ENCODE measurements around the gene PLA2G2D.

PLA2G2D gene

DNA sequence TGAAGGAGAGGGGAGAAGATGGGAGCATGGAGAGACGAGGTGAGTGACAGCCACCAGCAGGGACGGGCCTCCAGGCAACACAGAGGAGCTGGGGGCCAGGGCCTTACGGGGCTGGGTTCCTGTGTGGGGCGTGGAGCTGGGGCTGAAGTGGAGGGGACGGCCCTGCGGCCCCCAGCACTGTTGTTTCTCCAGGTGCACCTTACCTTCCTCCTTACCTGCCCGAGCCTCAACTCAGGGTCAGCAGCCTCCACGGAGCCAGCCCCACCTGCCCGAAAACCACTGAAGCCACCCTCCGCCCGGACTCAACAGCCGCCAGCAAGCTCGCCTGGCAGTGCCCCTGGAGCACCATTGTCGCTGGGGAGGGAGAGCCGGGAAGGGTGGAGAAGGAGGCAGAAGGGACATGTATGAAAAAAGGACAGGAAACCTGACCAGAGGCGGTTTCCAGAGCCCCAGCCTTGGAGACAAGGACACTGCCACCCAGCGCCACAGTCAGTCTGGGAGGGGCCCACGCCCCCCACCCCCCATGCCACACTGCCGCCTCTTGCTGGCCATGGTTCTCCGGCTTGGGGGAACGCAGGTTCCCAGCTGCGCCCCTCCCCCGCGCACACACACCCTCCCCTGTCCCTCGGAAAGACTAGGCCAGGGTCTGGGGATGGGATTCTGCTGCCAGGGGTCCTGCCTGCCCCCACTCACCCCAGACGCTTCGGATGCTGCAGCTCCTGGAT lies 30.4 kb upstream of the PLA2G2D start:
- H3K27ac ChIP-seq = no peak overlapping the region; the same call in 1 of the 2 replicates

DNA sequence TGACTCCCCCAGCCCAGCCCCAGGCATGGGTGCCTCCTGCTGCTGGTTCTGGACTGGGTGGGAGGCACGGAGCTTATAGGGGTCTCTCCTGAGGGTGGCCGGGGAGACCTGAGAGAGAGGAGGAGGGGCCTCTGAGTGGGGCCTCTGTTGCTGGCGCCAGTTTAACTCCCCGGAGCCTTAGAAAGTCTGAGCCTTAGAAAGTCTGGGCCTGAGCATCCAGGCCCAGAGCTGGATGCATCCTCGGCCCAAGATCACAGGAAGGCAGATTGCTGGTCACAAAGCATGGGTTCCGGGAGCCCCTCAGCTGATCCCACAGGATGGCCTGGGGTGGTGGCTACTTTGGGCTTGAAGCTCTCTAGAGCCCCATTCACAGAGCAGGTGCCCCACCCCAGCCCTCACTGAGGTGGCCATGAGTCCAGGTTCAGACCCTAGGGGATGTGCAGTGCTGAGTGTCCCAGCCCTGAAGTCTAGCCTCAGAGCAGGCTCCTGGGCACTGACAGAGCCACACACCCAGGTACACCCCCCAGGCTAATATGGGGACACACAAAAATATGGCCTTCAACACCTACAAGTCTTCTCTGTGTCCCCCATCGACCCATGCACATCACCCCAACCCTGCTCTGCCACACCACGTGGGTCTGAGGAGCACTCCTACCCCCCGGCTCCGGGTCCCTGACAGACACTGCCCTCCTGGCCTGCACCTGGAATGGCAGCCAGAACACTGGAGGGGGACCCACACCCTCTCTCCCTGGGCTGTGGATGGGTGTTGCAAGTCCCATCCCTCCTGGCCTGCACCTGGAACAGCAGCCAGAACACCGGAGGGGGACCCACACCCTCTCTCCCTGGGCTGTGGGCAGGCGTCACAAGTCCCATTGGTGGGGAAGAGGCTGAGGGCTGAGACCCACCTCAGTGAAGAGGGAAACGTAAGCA lies 29.5 kb upstream of the PLA2G2D start:
- TF ChIP-seq, protein P1, sequence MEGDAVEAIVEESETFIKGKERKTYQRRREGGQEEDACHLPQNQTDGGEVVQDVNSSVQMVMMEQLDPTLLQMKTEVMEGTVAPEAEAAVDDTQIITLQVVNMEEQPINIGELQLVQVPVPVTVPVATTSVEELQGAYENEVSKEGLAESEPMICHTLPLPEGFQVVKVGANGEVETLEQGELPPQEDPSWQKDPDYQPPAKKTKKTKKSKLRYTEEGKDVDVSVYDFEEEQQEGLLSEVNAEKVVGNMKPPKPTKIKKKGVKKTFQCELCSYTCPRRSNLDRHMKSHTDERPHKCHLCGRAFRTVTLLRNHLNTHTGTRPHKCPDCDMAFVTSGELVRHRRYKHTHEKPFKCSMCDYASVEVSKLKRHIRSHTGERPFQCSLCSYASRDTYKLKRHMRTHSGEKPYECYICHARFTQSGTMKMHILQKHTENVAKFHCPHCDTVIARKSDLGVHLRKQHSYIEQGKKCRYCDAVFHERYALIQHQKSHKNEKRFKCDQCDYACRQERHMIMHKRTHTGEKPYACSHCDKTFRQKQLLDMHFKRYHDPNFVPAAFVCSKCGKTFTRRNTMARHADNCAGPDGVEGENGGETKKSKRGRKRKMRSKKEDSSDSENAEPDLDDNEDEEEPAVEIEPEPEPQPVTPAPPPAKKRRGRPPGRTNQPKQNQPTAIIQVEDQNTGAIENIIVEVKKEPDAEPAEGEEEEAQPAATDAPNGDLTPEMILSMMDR (conservative IDR thresholded peaks at IDR 0.05) = no peak

More for the DNA sequence above, 30.4 kb upstream of the PLA2G2D start:
- TF ChIP-seq, protein P1 (conservative IDR thresholded peaks at IDR 0.05) = no peak

DNA sequence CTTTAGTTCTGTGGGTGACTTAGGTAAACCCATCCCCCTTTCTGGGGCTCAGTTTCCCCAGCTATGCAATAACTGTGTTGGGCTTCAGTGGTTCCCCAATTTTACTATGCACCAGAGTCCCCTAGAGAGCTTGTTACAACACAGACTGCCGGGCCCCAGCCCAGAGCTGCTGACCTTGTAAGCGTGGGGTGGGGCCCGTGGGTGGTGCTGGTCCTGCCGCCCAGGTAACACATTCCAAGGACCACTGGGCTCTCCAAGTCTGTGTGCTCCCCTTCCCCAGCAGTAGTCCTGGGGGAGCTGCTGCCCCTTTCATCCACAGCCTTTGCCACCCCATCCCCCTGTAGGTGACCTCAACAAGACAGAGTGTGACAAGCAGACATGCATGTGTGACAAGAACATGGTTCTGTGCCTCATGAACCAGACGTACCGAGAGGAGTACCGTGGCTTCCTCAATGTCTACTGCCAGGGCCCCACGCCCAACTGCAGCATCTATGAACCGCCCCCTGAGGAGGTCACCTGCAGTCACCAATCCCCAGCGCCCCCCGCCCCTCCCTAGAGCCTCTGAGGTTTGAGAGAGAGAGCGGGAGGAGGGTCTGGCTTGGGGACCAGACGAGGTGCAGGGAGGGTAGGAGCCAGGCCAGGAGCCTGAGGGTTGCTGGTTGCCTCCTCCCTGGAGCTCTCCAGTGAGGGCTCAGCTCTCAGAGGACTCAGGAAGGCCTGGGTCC lies 28.7 kb upstream of the PLA2G2D start:
- no peak overlapping the region for H3K27ac ChIP-seq
- TF ChIP-seq, protein P1 (conservative IDR thresholded peaks at IDR 0.05) = no peak

More for the DNA sequence above, 29.5 kb upstream of the PLA2G2D start:
- no peak overlapping the region; the same call in 1 of the 2 replicates for H3K27ac ChIP-seq

DNA sequence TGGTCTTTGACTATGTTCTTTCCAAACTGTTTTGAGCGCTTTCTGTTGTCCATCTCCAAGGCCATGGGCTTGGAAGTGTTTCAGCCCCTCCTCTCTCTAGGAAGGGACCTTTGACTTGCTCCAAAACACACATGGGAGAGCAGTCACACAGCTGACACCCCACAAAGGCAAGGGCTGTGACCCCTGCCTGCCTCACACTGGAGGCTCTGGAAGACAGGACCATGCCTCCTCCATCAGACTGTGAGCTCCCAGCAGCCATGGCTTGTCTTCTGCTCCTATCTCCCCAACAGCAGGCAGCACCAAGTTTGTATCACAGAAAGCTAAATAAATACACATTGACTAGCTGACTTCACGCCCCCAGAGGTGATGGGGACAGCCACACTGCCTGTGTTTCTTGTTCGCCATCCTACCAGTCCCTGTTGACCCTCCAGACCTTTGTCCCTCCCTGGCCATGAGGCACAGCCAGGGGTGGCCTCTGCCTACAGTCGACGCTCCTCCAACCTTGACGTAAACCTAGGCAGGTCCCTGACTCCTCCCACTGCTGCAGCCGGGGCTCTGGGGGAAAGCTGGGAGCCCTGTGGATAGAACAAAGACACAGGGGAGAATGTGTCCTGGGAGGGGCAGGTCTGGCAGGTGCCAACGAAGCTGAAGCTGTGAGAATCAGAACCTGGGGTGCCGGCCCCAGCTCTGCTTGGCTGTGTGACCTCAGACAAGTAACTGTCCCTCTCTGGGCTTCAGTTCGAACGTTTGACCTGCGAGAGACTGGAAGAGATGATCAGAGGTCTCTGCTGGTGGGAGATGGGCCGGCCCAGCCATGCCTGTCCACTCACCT lies 24.6 kb upstream of the PLA2G2D start:
- no peak overlapping the region for H3K27ac ChIP-seq
- TF ChIP-seq, protein P1 (conservative IDR thresholded peaks at IDR 0.05) = no peak

DNA sequence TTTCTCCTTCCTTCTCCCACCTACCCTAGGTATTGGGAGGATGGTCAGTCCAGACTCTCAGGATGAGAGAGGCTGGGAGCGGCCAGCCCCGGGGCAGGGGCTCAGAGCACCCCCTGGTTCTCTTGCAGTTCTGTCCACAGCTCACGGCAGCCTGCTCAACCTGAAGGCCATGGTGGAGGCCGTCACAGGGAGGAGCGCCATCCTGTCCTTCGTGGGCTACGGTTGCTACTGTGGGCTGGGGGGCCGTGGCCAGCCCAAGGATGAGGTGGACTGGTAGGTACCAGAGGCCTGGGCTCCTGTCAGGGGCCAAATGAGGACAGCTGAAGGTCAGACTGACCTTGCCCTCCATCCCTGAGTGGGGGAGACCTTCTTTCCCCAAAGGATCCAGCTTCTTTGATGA lies 24.0 kb upstream of the PLA2G2D start:
- TF ChIP-seq, protein P1 (conservative IDR thresholded peaks at IDR 0.05) = no peak

DNA sequence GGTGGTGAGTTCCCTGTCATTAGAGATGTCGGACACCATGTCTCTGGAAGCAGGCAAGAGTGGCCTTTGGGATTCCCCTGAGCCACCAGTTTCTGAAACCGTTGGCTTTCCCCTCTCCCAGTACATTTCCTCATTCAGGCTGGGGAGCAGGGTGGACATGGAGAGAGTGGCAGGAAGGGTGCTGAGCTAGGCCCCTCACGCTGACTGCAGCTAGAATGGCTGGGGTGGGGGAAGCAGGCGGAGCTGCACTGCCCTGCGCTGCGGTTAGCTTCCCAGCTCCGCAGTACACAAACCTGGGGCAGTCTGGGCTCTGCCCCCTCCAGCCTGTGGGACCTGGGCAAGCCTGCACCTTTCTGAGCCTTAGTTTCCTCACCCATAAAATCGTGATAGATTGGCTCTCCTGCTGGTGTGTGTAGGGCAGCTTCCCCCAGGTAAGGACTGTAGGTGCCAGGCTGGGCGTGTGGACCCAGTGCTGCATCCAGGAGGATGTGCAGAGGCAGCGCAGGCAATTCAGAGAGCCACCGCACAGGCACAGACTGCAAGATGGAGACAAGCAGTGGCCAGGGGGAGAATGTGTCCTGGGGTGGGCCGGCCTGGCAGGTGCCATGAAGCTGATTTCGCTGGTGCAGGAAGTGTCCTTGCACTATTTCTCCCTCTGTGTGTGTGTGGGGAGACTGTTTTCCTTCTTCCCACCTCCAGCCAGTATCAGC lies 22.8 kb upstream of the PLA2G2D start:
- TF ChIP-seq, protein P1 (conservative IDR thresholded peaks at IDR 0.05) = no peak
- peak overlapping the region; percentile 13; the same call in 1 of the 2 replicates for H3K27ac ChIP-seq

More for the DNA sequence above, 24.0 kb upstream of the PLA2G2D start:
- no peak overlapping the region for H3K27ac ChIP-seq
